Fibroblast of villous mesenchyme (primary cell): Measurements from ENCODE around the gene NRP2. TPM values are rescaled to one million over a fixed set of nuclear protein-coding genes. Genes with fewer than 3 reads are reported as not detected.
A peak's percentile ranks its signal among the peaks of the same experiment; 100 is the strongest.

Experiments used
- DNase-seq: peaks from one replicate; pipeline ENCODE4 v3.0.0-alpha.2; 2010; ENCODE audit warnings: low read depth
- H3K4me3 ChIP-seq: 2 replicates; pipeline ENCODE4 v1.5.1; 2011; ENCODE audit warnings: low read depth, mild to moderate bottlenecking, low read length
- CTCF ChIP-seq: IDR thresholded peaks from 2 replicates; pipeline ENCODE4 v1.5.1; 2012; ENCODE audit warnings: low read depth, mild to moderate bottlenecking, low read length; ENCODE audit not compliant: insufficient read depth
- total RNA-seq: library from RNA; depleted of rRNA; stranded (reverse); fragments of >200 nt; gene quantifications from 2 replicates; pipeline ENCODE4 v1.2.3, GENCODE V29; 2012

The NRP2 gene
- total RNA-seq, 1 donor = 117 TPM

GRCh38 chr2:205681401-205682238, 681 bp upstream of the NRP2 start:
- no peak for TF ChIP-seq CTCF
- no peak for DNase-seq

GRCh38 chr2:205682971-205683501, 735 bp downstream of the NRP2 start:
- DNase-seq = no peak
- TF ChIP-seq CTCF = no peak
- peak overlapping the region; percentile 71 for H3K4me3 ChIP-seq

More at GRCh38 chr2:205681401-205682238, 681 bp upstream of the NRP2 start:
- H3K4me3 ChIP-seq = peak overlapping the region; percentile 71

- no peak for TF ChIP-seq CTCF
These were observed 1.4 kb downstream of the NRP2 start for GRCh38 chr2:205683502-205684367.

GRCh38 chr2:205684871-205685313, 2.6 kb downstream of the NRP2 start:
- DNase-seq = no peak
- no peak for TF ChIP-seq CTCF
- peak overlapping the region; percentile 71 for H3K4me3 ChIP-seq

More at GRCh38 chr2:205683502-205684367, 1.4 kb downstream of the NRP2 start:
- DNase-seq = peak; percentile 92
- H3K4me3 ChIP-seq = peak overlapping the region; percentile 71

GRCh38 chr2:205685314-205686055, 3.2 kb downstream of the NRP2 start:
- no peak for TF ChIP-seq CTCF
- DNase-seq = peak; percentile 52
- peak overlapping the region; percentile 71 for H3K4me3 ChIP-seq
